Neuron (in vitro differentiated cells): ENCODE measurements around the gene TMEM30B.

Experiments used
- H2AFZ ChIP-seq: one replicate; pipeline ENCODE4 v1.6.1; 2013; ENCODE audit warnings: low read depth, mild to moderate bottlenecking, inconsistent platforms, low read length, moderate library complexity
- H3K27me3 ChIP-seq: one replicate; pipeline ENCODE4 v1.6.1; 2013; ENCODE audit warnings: low read length; ENCODE audit not compliant: insufficient read depth
- H3K36me3 ChIP-seq: one replicate; pipeline ENCODE4 v1.6.1; 2013; ENCODE audit warnings: low read length; ENCODE audit not compliant: insufficient read depth
- H3K4me1 ChIP-seq: one replicate; pipeline ENCODE4 v1.6.1; 2013; ENCODE audit warnings: low read length; ENCODE audit not compliant: insufficient read depth
- H3K4me3 ChIP-seq: 2 replicates; pipeline ENCODE4 v1.5.1; 2013; ENCODE audit warnings: mild to moderate bottlenecking, low read length, moderate library complexity
- H3K9me3 ChIP-seq: one replicate; pipeline ENCODE4 v1.6.1; 2013; ENCODE audit warnings: low read length

The TMEM30B gene

DNA sequence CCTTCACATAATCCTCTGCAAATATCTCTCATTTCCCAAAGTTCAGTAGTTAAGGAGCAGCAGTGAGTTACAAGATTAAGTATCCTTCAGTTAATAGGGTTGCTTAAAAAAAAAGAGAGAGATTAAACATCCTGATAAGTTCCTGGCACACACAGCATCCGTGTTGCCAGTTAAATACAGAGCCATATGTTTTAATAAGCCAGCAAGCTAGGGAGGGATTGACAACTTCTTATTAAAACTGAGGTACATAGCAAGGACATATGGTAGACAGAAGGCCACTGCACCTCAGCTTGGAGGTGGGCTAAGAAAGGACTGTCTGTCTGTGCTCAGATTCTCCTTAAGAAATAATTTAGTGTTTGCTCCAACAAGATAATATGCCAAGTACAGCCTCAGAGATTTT lies 9.6 kb upstream of the TMEM30B start:
- H3K36me3 ChIP-seq: no peaks in the 10 kb centered on the region
- no peaks in the 10 kb centered on the region for H3K4me1 ChIP-seq
- H2AFZ ChIP-seq: no peak overlapping the region
- no peaks in the 10 kb centered on the region for H3K9me3 ChIP-seq
- H3K4me3 ChIP-seq: no peak overlapping the region
- H3K27me3 ChIP-seq: no peaks in the 10 kb centered on the region

DNA sequence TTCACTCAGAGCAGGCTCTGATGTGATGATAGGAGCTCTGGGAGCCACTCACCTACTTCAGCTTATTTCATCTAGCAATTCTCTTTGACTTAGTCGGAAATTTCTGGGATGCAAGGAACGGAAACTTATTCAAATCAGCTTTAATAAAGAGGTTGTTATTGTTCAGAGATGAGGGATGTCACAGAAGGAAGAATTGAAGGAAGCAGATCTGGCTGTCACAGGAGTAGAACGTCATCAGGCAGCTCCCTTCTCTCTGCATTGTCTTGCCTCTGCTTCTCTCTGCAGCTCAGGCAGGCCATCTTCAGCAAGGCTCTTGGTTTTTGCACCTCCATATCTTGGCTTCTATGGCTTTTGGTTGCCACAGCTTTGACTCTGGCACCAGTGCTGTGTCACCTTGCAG lies 7.6 kb upstream of the TMEM30B start:
- no peaks in the 10 kb centered on the region for H3K36me3 ChIP-seq
- no peaks in the 10 kb centered on the region for H3K9me3 ChIP-seq
- H3K4me1 ChIP-seq: no peaks in the 10 kb centered on the region
- H3K4me3 ChIP-seq: no peak overlapping the region
- no peak overlapping the region for H2AFZ ChIP-seq
- no peaks in the 10 kb centered on the region for H3K27me3 ChIP-seq

DNA sequence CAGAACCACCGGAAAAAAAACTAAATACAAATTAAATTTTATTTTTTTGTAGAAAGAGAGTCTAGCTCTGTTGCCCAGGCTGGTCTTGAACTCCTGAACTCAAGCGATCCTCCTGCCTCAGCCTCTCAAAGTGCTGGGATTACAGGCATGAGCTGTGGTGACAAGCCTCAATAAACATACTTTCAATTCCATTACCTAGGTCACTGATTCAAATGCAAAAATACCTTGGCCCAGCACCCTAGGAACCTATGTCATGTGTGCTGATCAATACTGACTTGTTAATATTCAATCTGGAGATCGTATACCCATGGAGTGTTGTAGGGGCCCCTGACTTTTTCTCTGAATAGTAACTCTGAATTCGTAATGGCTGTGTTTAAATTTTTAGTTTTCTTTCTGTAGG lies 7.1 kb upstream of the TMEM30B start:
- Histone ChIP-seq H3K4me3 (no peak overlapping the region), H3K9me3 (no peaks in the 10 kb centered on the region), H3K4me1 (no peaks in the 10 kb centered on the region), H3K27me3 (peaks cover 2% of the 10 kb centered on the region), H2AFZ (no peak overlapping the region), H3K36me3 (no peaks in the 10 kb centered on the region)

- peaks cover 10% of the 10 kb centered on the region for H3K27me3 ChIP-seq
- no peaks in the 10 kb centered on the region for H3K9me3 ChIP-seq
- no peak overlapping the region for H2AFZ ChIP-seq
- no peak overlapping the region for H3K4me3 ChIP-seq
- H3K4me1 ChIP-seq: no peaks in the 10 kb centered on the region
- no peaks in the 10 kb centered on the region for H3K36me3 ChIP-seq
Observed at GRCh38 chr14:61287196-61287595, 6.1 kb upstream of the TMEM30B start.

DNA sequence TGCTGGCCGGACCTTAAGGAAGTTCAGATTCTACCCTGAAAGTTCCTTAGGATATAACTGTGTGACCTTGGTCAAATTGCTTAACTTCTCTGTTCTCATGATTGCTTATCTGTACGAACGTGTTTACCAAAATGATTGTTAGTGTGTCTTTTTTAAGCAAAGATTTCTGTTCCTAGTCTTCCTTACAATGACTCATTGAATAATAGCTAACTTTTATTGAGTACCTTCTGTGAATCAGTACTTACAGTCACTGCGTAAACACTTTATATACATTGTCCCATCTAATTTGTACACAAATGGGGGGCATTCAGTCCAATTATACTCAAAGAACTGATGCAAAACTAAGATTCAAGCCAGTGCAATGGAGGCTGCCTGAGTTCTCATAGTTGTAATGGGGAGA lies 4.2 kb upstream of the TMEM30B start:
- peaks cover 3% of the 10 kb centered on the region for H3K9me3 ChIP-seq
- H3K4me3 ChIP-seq: no peak overlapping the region
- no peaks in the 10 kb centered on the region for H3K4me1 ChIP-seq
- no peak overlapping the region for H2AFZ ChIP-seq
- H3K36me3 ChIP-seq: no peaks in the 10 kb centered on the region
- peaks cover 27% of the 10 kb centered on the region for H3K27me3 ChIP-seq

DNA sequence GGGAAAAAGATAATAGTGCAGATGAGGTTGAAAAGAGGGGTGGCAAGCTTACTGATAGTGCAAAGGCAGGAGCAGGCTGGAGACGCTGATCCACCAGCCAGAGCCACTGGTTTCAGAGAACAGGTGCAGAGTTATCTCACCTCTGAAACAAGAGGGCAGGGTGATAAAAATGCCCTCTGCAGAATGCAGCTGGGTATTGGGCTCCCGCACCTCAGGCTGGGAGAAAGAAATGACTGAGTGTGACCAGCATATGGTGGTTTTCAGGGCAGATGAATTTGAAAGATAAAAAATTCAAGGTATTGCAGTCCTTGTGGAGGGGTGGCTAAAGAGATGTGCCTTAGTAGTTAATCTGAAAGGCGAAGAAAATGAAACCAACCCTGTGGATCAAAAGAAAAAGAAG lies 2.9 kb upstream of the TMEM30B start:
- Histone ChIP-seq H3K4me1 (no peaks in the 10 kb centered on the region), H3K4me3 (no peak overlapping the region), H3K27me3 (peaks cover 41% of the 10 kb centered on the region), H3K9me3 (peaks cover 10% of the 10 kb centered on the region), H3K36me3 (no peaks in the 10 kb centered on the region), H2AFZ (no peak overlapping the region)

- peaks cover 49% of the 10 kb centered on the region for H3K27me3 ChIP-seq
- H3K4me1 ChIP-seq: no peaks in the 10 kb centered on the region
- no peak overlapping the region for H3K4me3 ChIP-seq
- H3K9me3 ChIP-seq: peaks cover 10% of the 10 kb centered on the region
- no peaks in the 10 kb centered on the region for H3K36me3 ChIP-seq
- H2AFZ ChIP-seq: no peak overlapping the region
Observed at GRCh38 chr14:61282746-61283145, 1.6 kb upstream of the TMEM30B start.

DNA sequence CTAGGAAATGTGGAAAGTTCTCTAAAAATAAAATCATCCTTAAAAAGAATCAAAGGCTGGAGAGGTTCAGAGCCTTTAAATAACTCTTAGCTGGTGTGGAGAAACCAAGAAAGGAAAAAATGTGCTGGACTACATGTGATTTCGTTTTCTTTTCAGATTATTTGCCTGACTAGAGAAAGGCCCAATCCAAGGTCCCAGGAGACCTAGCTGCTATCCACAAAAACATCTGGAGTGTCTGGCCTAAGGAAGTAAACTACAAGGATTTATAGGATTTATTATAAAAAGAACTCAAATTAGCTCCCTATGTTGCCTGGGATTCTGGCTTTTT lies 774 bp upstream of the TMEM30B start:
- Histone ChIP-seq H3K4me1 (no peaks in the 10 kb centered on the region), H3K36me3 (no peaks in the 10 kb centered on the region), H3K4me3 (no peak overlapping the region), H2AFZ (no peak overlapping the region), H3K27me3 (peaks cover 49% of the 10 kb centered on the region), H3K9me3 (peaks cover 10% of the 10 kb centered on the region)

- Histone ChIP-seq H3K27me3 (peaks cover 49% of the 10 kb centered on the region), H3K4me1 (no peaks in the 10 kb centered on the region), H3K9me3 (peaks cover 10% of the 10 kb centered on the region), H2AFZ (peak overlapping the region; percentile 32), H3K4me3 (no peak overlapping the region), H3K36me3 (no peaks in the 10 kb centered on the region)
Observed at GRCh38 chr14:61280526-61281185, 482 bp downstream of the TMEM30B start.

- Histone ChIP-seq H3K9me3 (peaks cover 10% of the 10 kb centered on the region), H3K4me3 (no peak overlapping the region), H3K27me3 (peaks cover 51% of the 10 kb centered on the region), H3K36me3 (no peaks in the 10 kb centered on the region), H2AFZ (no peak overlapping the region), H3K4me1 (no peaks in the 10 kb centered on the region)
Observed at GRCh38 chr14:61280092-61280525, 1.0 kb downstream of the TMEM30B start.

GRCh38 chr14:61279082-61279481 lies 2.1 kb downstream of the TMEM30B start:
- H3K27me3 ChIP-seq: peaks cover 56% of the 10 kb centered on the region

DNA sequence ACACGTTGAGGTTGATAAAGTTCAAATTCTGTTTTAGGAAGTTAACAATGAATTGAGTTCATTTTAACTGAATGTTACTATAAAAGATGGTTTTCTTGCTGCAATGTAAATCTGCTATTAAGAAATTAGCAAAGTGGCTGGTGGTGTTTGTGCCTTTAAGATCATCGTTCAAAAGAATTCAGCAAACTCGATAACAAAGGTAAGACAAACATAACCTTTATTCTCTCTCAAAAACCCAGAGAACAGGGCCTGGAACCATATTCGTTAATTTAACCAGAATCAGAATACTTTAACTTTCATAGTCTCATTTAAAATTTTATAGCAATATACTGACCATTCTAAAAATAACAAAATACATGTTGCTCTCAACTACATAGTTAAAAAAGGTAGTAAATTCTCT lies 3.4 kb downstream of the TMEM30B start:
- Histone ChIP-seq H3K36me3 (no peaks in the 10 kb centered on the region), H3K9me3 (peaks cover 10% of the 10 kb centered on the region), H2AFZ (no peak overlapping the region), H3K27me3 (peaks cover 51% of the 10 kb centered on the region), H3K4me1 (no peaks in the 10 kb centered on the region), H3K4me3 (no peak overlapping the region)

More at GRCh38 chr14:61279082-61279481, 2.1 kb downstream of the TMEM30B start:
- Histone ChIP-seq H2AFZ (no peak overlapping the region), H3K9me3 (peaks cover 10% of the 10 kb centered on the region), H3K36me3 (no peaks in the 10 kb centered on the region), H3K4me1 (no peaks in the 10 kb centered on the region), H3K4me3 (no peak overlapping the region)

DNA sequence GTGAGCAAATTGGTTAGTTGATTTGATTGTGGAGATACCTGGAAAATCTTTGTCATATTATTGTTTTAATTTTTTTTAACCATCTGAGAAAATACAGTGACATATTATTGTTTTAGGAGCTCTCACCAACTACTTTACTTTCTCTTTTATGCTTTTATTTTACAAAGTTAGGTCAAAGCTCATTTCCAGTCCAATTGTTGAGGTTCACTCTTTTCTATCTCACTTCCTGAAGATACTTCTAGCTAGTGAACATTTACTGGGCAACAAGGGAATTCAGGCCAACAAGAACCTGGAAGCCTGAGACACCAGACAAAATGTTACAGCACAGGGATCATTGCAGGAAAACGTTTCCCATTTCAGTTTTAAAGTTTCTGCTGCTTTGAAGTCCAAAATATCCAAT lies 3.9 kb downstream of the TMEM30B start:
- Histone ChIP-seq H3K27me3 (peaks cover 48% of the 10 kb centered on the region), H3K9me3 (peaks cover 10% of the 10 kb centered on the region), H3K4me3 (no peak overlapping the region), H3K4me1 (no peaks in the 10 kb centered on the region), H3K36me3 (no peaks in the 10 kb centered on the region), H2AFZ (no peak overlapping the region)

- H3K4me3 ChIP-seq: no peak overlapping the region
- H3K4me1 ChIP-seq: peaks cover 2% of the 10 kb centered on the region
- H2AFZ ChIP-seq: no peak overlapping the region
- no peaks in the 10 kb centered on the region for H3K9me3 ChIP-seq
- peaks cover 12% of the 10 kb centered on the region for H3K27me3 ChIP-seq
- no peaks in the 10 kb centered on the region for H3K36me3 ChIP-seq
Observed at GRCh38 chr14:61271552-61271951, 9.6 kb downstream of the TMEM30B start.
